Posterior cingulate gyrus (tissue), 11 donors: ENCODE data around the gene ADCY10.
"Not testable (repeated sequence)": the region's sequence is repeated elsewhere in the genome, so short reads cannot be mapped to it uniquely, and the experiment has no call there.

Experiments used
- DNase-seq, 10 donors: peaks; one replicate each; pipeline versions ENCODE4 v3.0.0 to v3.0.0-alpha.2; 2020 to 2021; ENCODE audit warnings: mixed read lengths in 3 of 10
- intact Hi-C: fragments of 100-400 bp; cut with DNase I; formaldehyde crosslinking; loops from one replicate; pipeline ENCODE4 v1.15.1; 2023

ADCY10 gene

DNA sequence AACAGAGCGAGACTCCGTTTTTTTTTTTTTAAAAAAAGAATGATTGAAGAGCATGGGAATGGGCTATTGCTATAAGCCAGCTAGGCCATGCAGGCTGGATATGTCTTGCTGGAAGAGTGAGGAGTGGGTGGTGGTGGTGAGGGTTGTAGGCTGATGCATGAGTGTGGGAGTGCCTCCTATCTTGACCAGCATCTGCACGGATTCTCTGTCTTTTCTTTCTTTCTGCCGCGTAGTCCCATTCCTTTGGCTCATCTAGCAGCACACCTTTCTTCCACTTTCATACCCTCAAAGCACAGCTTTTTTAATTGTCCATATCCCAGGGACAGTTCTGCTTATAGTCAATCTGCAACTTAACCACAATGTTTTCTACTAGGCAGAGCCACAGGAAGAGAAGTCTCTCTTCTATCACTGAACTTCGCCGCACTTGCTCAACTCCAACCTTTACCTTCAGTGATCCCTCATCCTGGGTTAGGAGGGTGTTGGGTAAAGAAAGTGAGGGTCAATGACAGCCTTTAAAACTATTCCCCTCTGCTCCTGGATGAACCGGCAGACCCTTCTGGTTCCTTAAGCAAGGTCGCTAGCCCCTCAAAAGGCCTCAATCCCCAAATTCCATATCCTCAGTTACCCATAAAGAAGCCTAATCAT, 15.2 kb downstream of the ADCY10 start:
- intact Hi-C loops = no loop called here
- no peak for DNase-seq

DNA sequence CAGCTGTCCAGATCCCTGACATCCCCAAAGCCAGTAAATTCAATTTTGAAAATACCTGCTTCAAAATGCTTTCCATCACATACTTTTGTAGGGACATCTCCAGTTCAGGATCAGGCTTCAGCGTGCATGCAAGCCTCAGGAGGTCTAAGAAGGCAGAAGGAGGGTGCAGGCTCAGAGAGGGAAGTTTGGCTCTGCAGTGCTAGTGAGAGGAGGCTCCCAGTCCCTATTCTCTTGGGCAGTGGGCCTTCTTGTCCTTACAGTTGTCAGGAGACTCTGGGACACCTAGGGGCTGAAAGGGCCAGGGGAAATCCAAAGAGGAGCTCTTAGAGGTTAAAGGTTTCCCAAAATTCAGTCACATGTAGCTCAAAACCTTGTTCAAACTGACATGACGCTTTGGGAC, 20.1 kb downstream of the ADCY10 start:
- DNase-seq = peak in 1 of 10 donors; percentile 22
- intact Hi-C loops = no loop called here

DNA sequence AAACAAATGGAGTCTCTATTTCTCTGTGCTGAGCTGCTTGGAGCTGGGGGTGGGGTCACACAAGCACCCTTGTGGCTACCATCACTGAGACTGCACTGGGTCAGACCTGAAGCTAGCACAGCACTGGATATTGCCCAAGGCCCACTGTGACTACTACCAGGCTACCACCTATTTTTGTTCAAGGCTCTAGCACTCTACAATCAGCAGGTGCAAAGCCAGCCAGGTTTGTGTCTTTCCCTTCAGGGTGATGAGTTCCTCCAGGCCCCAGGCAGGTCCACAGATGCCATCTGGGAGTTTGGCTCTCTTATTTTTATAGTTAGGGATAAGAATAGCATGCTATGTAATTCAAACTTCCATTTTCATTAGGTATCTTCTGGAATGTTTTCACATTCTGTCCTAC, 23.5 kb downstream of the ADCY10 start:
- no peak for DNase-seq
- intact Hi-C loops = no loop called here

DNA sequence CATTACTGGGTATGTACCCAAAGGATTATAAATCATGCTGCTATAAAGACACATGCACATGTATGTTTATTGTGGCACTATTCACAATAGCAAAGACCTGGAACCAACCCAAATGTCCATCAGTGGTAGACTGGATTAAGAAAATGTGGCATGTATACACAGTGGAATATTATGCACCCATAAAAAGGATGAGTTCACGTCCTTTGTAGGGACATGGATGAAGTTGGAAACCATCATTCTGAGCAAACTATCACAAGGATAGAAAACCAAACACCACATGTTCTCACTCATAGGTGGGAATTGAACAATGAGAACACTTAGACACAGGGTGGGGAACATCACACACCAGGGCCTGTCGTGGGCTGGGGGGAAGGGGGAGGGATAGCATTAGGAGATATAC, 26.7 kb downstream of the ADCY10 start:
- intact Hi-C loops, DNase-seq: not testable (repeated sequence)

DNA sequence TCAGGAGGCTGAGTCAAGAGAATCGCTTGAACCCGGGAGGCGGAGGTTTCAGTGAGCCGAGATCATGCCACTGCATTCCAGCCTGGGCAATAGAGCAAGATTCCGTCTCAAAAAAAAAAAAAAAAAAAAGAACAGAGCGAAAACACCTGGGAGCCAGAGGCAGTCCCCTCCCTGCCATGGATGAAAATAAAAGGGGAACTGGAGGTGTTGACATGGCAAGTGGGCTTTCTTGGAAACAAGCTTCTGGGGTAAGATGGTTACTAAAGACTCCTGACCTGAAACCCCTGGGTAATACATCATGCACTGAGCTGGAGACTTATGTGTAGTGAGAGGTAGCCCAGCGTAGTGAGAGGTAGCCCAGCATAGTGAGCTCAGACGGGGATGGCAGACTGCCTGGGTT, 31.6 kb downstream of the ADCY10 start:
- no peak for DNase-seq
- intact Hi-C loops = no loop called here

DNA sequence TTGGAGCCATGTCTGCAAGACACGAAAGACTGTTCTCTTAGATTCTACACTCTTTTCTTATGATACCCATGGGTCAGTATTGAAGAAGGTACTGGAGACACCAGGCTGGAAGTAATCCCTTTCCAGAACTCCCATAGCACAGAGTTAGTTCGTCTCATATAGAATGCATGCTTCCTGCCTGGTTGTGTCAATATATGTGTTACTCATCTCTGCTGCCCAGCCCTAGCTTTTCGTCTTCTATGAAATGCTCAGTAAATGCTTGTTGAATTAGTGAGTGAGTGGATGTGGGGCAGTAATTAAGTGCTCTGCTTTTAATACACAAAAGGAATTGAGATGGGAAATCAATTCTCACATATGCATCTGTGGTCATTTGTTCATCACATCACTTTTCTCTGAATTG, 32.1 kb downstream of the ADCY10 start:
- intact Hi-C loops = no loop called here
- DNase-seq = no peak

DNA sequence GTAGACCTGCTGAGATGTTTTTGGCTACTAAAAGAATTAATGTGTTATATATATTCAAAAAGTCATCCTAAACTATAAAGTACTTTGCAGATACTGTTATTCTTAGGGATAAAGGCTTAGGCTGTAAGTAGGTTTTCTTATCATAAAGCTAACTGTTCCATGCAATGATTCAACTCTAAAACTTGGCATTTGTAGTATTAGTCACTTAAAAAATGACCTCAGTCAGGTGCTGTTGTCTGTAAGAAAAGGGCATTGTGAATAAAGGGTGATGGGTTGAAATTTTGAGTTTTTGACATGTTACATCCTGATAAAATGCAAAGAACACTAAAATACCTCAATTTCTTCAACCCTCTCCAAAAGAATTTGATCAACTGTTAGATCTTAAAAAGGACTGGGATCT, 32.9 kb downstream of the ADCY10 start:
- intact Hi-C loops = no loop called here

DNA sequence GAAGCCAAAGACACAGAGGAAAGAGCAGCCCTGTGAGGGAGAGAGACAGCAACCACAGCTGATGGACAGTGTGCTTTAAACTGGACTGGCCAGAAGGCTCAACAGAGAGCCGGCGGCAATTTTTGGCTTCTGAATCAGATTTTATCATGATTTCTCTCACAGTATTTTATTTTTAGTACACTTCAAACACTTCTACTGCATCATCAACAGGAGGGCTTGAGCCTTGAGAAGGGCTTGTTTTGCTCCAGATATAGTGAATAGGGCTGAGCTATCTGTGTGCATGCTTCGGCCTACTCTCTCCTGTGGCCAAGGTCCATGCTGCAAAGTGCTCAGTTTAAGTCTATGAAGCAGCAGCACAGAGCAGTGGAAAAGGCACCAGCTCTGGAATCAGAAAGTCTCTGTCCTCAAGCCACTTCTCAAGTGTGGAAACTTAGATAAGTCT, 33.3 kb downstream of the ADCY10 start:
- intact Hi-C loops = no loop called here
- no peak for DNase-seq

More for the DNA sequence above, 32.9 kb downstream of the ADCY10 start:
- no peak for DNase-seq

DNA sequence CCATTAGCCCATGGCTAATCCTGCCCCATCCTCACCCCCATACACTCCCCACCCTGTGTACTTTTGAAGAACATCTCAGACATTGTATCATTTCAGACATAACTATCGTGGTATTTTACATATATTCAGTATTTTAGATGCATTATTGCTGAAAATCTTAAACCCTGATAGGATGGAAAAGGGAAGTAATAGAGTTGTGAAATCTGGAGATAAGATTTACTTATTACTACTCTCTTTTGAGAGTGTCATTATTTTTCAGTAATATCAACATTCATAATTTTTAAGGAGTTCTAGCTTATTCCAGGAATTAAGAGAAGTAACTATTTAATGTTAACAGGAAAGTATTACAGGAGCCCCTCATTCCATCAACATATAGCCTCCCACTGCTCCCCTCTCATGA, 34.4 kb downstream of the ADCY10 start:
- DNase-seq = no peak
- intact Hi-C loops = no loop called here

DNA sequence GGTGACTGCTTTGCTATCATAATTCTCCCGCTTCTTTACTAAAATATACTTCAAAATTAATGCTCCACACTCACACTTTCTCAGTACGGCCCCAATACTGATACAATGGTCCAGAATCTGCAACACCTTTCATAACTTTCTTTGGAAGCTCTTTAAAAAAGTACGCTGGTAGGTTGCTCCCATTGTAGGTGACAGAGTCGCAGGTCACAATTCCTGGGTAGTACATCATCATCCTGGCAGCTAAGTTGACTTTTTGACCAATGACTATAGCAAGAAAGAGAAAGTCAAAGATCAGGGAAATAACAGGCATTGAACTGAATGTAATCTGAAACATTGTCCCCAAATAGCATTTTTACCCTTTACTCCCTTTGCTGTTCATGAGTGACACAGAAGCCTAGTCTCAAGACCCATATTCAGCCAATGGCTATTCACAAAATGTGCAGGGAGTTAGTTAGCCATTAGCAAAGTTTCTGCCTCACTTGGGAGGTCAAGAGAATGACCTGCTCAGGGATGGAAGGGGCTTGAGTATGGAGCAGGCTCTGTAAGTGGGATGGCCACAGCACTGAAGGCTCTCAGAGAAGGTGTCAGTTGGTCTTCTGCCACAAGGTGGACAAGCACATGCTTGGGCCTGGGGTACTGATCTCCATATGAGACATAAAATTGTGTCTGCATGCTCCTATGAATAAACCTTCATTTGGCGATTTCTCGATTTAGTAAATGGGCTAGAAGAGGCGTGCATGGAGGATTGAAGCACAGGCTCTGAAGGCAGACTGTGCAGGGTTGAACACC, 35.4 kb downstream of the ADCY10 start:
- intact Hi-C loops = no loop called here
- DNase-seq = no peak

DNA sequence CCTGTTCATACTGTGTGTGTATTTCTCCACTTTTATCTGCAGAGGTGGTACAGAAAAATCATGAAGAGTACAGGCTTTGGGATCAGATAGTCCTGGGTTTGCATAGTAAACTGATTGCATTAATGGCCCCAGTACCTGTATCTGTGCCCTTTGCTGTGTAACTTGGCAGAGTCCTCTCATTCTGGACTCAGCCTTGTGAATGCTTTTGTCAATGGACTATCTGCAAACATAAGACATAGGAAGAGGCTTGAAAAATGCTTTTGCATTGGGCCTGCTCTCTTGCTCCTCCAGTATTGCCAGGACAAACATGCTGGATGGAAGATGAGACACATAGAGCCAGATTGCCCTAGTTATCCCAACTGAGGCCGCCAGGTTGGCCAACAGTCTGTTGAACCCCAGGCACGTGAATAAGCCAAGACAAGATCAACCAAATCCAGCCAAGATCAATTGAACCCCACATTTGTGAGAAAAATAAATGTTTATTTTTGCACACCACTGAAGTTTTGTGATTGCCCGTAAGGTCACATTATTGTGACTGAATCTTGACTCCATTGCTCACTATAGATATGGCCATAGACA, 37.2 kb downstream of the ADCY10 start:
- intact Hi-C loops = no loop called here
- no peak for DNase-seq

DNA sequence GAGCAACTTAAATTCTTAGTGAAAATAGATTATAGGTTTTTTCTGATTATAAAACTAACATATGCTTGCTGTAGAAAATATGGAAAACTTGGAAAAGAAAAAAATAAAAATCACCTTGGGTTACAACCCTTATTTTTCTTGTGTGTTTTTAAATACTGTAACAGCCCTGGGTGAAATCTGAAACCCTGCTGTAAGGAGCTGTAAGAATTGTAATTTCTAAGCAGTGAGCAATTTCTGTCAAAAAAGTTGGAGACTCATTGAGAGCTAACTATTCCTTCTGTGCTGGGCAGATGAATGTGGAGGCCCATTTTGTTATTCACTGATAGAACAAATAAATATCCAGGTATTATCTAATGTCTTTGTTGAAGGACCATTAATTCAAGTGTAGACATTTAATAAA, 42.6 kb downstream of the ADCY10 start:
- intact Hi-C loops = no loop called here
- no peak for DNase-seq

DNA sequence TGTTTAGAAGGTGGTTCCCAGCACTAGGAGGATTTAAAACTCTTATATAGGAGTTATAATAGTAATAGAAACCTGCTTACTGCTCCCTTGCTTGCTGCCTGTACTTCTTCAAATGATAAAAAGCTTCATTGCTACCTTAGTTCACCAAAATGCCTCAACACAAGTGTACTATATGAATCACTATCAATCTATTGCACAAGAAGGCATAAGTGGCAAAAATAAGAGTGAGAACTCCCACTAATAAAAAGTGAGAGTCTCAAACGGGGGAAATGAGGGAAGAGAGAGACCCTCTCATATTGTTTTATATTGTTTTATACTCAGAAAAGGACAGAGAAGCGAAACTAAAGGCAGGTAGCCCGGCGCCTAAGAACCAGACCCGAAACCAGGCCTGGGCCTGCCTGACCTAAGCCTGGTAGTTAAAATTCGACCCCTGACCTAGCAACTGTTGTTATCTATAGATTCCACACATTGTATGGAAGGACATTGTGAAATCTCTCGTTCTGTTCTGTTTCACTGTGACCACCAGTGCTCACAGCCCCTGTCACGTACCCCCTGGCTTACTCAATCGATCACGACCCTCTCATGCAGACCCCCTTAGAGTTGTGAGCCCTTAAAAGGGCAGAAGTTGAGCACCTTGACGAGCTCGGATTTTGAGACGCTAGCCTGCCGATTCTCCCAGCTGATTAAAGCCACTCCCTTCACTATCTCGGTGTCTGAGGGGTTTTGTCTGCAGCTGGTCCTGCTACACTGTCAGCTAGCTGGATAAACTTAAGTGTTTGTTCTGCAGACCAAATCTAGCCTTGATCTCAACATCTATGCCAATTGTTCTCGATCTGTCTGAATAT, 44.6 kb downstream of the ADCY10 start:
- intact Hi-C loops, DNase-seq: not testable (repeated sequence)

DNA sequence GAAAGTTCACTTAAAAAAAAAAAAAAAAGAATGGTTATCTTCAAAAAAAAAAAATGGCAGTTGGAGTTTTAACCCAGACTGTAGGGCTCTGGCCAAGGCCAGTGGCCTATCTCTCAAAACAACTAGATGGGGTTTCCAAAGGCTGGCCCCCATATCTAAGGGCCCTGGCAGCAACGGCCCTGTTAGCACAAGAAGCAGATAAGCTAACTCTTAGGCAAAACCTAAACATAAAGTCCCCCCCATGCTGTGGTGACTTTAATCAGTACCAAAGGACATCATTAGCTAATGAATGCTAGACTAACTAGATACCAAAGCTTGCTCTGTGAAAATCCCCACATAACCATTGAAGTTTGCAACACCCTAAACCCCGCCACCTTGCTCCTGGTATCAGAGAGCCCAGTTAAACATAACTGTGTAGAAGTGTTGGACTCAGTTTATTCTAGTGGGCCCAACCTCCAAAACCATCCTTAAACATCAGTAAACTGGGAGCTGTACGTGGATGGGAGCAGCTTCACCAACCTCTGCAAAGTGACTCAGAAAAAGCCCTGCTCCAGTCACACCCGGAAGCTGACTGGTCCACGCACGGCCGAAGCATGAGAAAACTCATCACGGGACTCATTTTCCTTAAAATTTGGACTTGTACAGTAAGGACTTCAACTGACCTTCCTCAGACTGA, 47.1 kb downstream of the ADCY10 start:
- intact Hi-C loops, DNase-seq: not testable (repeated sequence)

DNA sequence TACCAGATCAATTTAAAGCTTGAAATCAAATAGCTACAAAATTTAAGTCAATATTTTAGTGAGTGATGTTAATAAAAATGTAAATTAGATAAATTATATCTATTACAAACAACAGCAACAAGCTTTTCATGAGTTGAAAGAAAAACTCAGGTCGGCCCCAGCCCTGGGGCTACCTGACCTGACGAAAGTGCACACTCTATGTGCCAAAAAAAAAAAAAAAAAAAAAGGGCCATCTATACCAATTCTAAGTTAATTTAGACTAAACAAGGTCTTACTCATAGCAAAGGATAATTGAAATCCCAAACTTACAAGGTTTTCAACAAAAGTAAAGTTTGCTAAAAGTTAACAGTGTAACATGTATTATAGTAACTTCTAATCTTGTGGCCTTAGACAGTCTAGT, 47.6 kb downstream of the ADCY10 start:
- DNase-seq, intact Hi-C loops: not testable (repeated sequence)

DNA sequence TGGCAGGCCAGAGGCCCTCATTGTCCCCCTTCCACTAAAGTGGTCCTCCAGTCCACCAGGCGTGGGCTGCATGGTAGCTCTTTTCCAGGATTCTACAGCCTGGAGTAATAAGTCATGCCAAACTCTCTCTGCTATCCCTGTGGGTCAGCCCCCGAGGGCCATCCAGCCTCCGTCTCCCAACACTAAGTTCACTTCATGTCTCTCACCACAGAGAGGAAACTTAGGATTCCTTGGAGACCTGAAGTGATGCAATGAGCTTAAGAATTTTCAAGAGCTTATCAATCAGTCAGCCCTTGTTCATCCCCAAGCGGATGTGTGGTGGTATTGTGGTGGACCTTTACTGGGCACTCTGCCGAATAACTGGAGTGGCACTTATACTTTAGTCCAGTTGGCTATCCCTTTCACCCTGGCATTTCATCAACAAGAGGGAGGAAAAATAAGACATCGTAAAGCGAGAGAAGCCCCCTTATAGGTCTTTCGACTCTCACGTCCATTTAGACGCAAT, 48.1 kb downstream of the ADCY10 start:
- intact Hi-C loops, DNase-seq: not testable (repeated sequence)

DNA sequence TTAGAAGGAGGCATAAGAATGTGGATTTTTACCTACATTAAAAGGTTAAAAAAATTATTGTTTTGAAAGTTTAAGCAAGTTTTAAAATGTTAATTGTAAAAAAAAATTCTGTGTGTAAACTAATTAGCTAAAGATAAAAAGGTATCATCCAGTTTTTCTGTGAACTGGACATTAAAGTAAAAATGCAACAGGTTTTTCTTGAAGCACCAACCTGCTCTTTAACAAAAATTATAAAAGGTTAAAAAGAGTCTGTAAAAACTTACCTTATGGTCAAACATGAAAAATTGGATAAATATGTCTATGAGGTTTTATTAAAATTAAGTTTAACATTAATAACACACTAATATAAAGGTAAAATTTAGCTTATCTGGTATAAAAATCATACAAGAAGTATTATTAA, 48.7 kb downstream of the ADCY10 start:
- intact Hi-C loops, DNase-seq: not testable (repeated sequence)

DNA sequence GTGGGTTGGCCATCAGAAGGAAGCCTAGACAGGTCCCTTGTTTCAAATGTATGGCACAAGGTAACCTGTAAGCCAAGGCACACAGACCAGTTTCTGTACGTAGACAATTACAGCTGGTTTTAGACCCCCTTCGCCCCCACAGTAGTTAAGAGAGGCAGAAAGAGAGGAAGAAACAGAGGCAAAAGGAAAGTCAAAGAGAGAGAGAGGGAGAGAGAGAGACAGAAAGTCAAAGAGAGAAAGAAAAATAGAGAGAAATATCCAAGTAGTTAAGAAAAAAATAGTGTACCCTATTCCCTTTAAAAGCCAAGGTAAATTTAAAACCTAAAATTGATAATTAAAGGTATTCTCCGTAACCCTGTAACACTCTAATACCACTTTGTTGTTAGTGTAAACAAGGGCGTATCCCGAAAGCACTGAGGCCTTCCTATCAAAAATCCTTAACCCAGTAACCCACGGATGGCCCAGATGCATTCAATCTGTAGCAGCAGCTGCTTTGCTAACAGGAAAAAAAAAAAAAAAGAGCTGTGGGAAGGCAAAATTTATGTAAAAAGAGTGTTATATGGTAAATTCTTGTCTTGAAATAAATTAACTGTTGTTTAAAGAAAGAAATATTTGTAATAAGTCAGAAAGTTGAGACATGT, 49.4 kb downstream of the ADCY10 start:
- DNase-seq = no peak
- intact Hi-C loops = no loop called here

DNA sequence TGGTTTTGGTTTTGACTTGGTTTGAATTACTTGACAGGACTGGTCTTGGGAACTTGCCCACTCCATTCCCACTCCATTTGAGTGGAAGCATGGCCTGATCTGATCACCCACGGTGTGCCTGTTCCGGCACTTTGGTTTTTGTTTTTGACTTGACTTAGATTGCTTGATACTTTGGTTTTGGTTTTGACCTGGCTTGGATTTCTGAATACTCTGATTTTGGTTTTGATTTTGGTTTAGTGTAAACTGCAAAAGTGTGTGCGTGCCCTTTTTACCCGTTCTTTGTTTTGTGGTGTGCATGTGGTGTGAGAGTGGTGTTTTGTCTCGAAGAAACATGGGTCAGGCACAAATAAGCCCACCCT, 50.0 kb downstream of the ADCY10 start:
- no peak for DNase-seq
- intact Hi-C loops = no loop called here
